K562 (cell line): ENCODE measurements around the gene LMX1B. TPM values are rescaled to one million over a fixed set of nuclear protein-coding genes. Genes with fewer than 3 reads are reported as not detected.

Experiments used
- ATAC-seq: fragments of 200-7000 bp; cut with Tn5 transposase; 3 replicates; pipeline ENCODE4 v1.9.1; 2020; ENCODE audit warnings: moderate library complexity
- BruUV-seq: library from RNA; stranded (reverse); fragments of 400-500 nt; replicated peaks from 2 replicates; lab custom pipeline; 2021; lab: Mats Ljungman, UMichigan
- CTCF ChIA-PET: fragments of 300-600 bp; formaldehyde crosslinking; extraction: SDS; loops from one replicate; lab custom pipeline; 2021; ENCODE audit warnings: low intra/inter-chr PET ratio; lab: Yijun Ruan, JAX
- POLR2A ChIA-PET: fragments of 300-600, 350-650 bp; sonication (Branson Sonifier 250); formaldehyde crosslinking; extraction: SDS; loops from one replicate; lab custom pipeline; 2021; ENCODE audit warnings: antibody characterized with exemption, inconsistent platforms; lab: Yijun Ruan, JAX
- DNase-seq, 4 experiments: peaks; one replicate each; pipeline versions ENCODE4 v3.0.0 to v3.0.0-alpha.2; 2011 to 2018; ENCODE audit warnings: low spot score in 3 of 4, mixed read lengths in 3 of 4; ENCODE audit errors: extremely low read depth in 1 of 4
- FAIRE-seq: peaks from 2 replicates; lab custom pipeline; 2011; peaks lifted over from hg19 to GRCh38; lab: Jason Lieb, UNC
- H2AFZ ChIP-seq: 2 replicates; pipeline ENCODE4 v1.6.0; 2011; ENCODE audit warnings: low read depth, low read length, control low read depth, inconsistent platforms
- H3K27ac ChIP-seq: fragments of 200-600 bp; 3 replicates; pipeline ENCODE4 v1.8.0; 2011; ENCODE audit warnings: low read depth, mild to moderate bottlenecking, control low read depth, inconsistent platforms, low read length, moderate library complexity, mixed read lengths; ENCODE audit errors: extremely low read depth
- H3K27me3 ChIP-seq, 2 experiments: fragments of 300-600 bp in 1 of 2; 2 replicates in 1 of 2; 3 replicates in 1 of 2; pipeline versions ENCODE4 v1.6.0 to v1.8.0; 2011; ENCODE audit warnings: inconsistent platforms in 2 of 2, low read length in 2 of 2, mild to moderate bottlenecking in 1 of 2, mixed read lengths in 1 of 2, moderate library complexity in 1 of 2; ENCODE audit not compliant: control insufficient read depth in 2 of 2, insufficient read depth in 2 of 2
- H3K36me3 ChIP-seq: fragments of 300-600 bp; 3 replicates; pipeline ENCODE4 v1.8.0; 2011; ENCODE audit warnings: mild to moderate bottlenecking, low read length, inconsistent platforms; ENCODE audit not compliant: control insufficient read depth, insufficient read depth
- H3K4me1 ChIP-seq, 2 experiments: fragments of 200-600 bp in 1 of 2; replicated peaks in 1 of 2; 2 replicates in 1 of 2; 3 replicates in 1 of 2; pipeline versions ENCODE4 v1.5.1 to v1.8.0; 2011; ENCODE audit warnings: inconsistent platforms in 2 of 2, low read length in 2 of 2, mild to moderate bottlenecking in 1 of 2, mixed read lengths in 1 of 2, moderate library complexity in 1 of 2; ENCODE audit not compliant: control insufficient read depth in 2 of 2, insufficient read depth in 2 of 2
- H3K4me2 ChIP-seq: 2 replicates; pipeline ENCODE4 v1.6.1; 2011; ENCODE audit warnings: low read length, control low read depth, inconsistent platforms, mixed read lengths; ENCODE audit not compliant: insufficient read depth
- H3K4me3 ChIP-seq: fragments of 200-600 bp; sonication (generic), shearing (Covaris generic); 2 replicates; pipeline ENCODE4 v1.5.1; 2016; ENCODE audit warnings: control low read depth, inconsistent platforms
- H3K79me2 ChIP-seq: fragments of 200-600 bp; 3 replicates; pipeline ENCODE4 v1.8.0; 2011; ENCODE audit warnings: low read length, inconsistent platforms; ENCODE audit not compliant: control insufficient read depth, insufficient read depth
- H3K9ac ChIP-seq, 2 experiments: 2 replicates each; pipeline versions ENCODE4 v1.6.0 to v1.6.1; 2011; ENCODE audit warnings: low read depth in 2 of 2, low read length in 2 of 2, control low read depth in 1 of 2, inconsistent platforms in 1 of 2, mild to moderate bottlenecking in 1 of 2, mixed read lengths in 1 of 2; ENCODE audit not compliant: insufficient read depth in 1 of 2
- H3K9me1 ChIP-seq: one replicate; pipeline ENCODE4 v1.6.0; 2011; ENCODE audit warnings: inconsistent platforms, mild to moderate bottlenecking, low read length, moderate library complexity; ENCODE audit not compliant: control insufficient read depth, insufficient read depth
- H3K9me3 ChIP-seq: replicated peaks from 2 replicates; pipeline ENCODE4 v1.5.1; 2011; ENCODE audit warnings: low read depth, low read length, inconsistent platforms; ENCODE audit not compliant: control insufficient read depth, insufficient read depth
- H4K20me1 ChIP-seq: replicated peaks from 2 replicates; pipeline ENCODE4 v1.6.1; 2011; ENCODE audit warnings: low read length, inconsistent platforms, mixed read lengths; ENCODE audit not compliant: control insufficient read depth, insufficient read depth
- DMBX1 ChIP-seq: fragments of 250-450 bp; sonication (Bioruptor Pico); IDR thresholded peaks from 2 replicates; pipeline ENCODE4 v1.8.0; 2022; ENCODE audit warnings: inconsistent platforms, mild to moderate bottlenecking, moderate library complexity, borderline replicate concordance
- JUND ChIP-seq, 2 experiments: IDR thresholded peaks; 2 replicates in 1 of 2; 3 replicates in 1 of 2; pipeline ENCODE4 v1.6.1; 2011; ENCODE audit warnings: borderline replicate concordance in 2 of 2, low read depth in 2 of 2, low read length in 2 of 2, improper control_type of control experiment in 1 of 2, missing biosample characterization in 1 of 2, missing genetic modification characterization in 1 of 2, missing genetic modification reagents in 1 of 2
- RAD21 ChIP-seq, 2 experiments: fragments of 250-450 bp in 1 of 2; fragments of 450-650 bp in 1 of 2; sonication (Bioruptor Pico) in 1 of 2; formaldehyde crosslinking in 1 of 2; IDR thresholded peaks in 1 of 2; conservative IDR thresholded peaks in 1 of 2; 2 replicates each; pipeline versions ENCODE4 v1.4.0 to v1.8.0; 2020 to 2022; ENCODE audit warnings: mild to moderate bottlenecking in 2 of 2, moderate library complexity in 1 of 2
- REST ChIP-seq, 2 experiments: fragments of 450-650 bp; formaldehyde crosslinking in 1 of 2; IDR thresholded peaks; 2 replicates each; pipeline versions ENCODE4 v1.4.0 to v1.6.1; 2014 to 2020; ENCODE audit warnings: mild to moderate bottlenecking in 2 of 2, borderline replicate concordance in 1 of 2, low read depth in 1 of 2
- SMAD2 ChIP-seq: fragments of 150-350 bp; IDR thresholded peaks from 2 replicates; pipeline ENCODE4 v1.6.1; 2014; ENCODE audit warnings: low read depth, mild to moderate bottlenecking, low read length
- SUPT5H ChIP-seq: fragments of 450-650 bp; IDR thresholded peaks from 2 replicates; pipeline ENCODE4 v1.6.1; 2016
- ZFP36 ChIP-seq: fragments of 150-350 bp; IDR thresholded peaks from 2 replicates; pipeline ENCODE4 v1.6.1; 2018; ENCODE audit warnings: low read length, low read depth; ENCODE audit not compliant: partially characterized antibody
- ZNF3 ChIP-seq: fragments of 250-450 bp; sonication (Bioruptor Pico); IDR thresholded peaks from 2 replicates; pipeline ENCODE4 v1.5.0; 2021; ENCODE audit warnings: mild to moderate bottlenecking, moderate library complexity
- WGBS: fragments of 100-300 bp; shearing (Covaris generic); methylation state at CpG from one replicate; pipeline ENCODE4 v1.1.6; 2016; ENCODE audit warnings: low coverage, mixed read lengths; ENCODE audit not compliant: insufficient coverage; ENCODE audit errors: missing lambda C conversion rate; 5-methylcytosine and 5-hydroxymethylcytosine counted together
- in situ Hi-C: fragments of 300-500 bp; cut with MboI; formaldehyde crosslinking; loops from 4 replicates; pipeline ENCODE4 v1.15.0; 2018; ENCODE audit warnings: inconsistent platforms, mixed read lengths
- intact Hi-C: fragments of 100-400 bp; cut with micrococcal nuclease; formaldehyde crosslinking; loops from 2 replicates; pipeline ENCODE4 v1.14.2; 2022
- polyA plus RNA-seq, 8 experiments: library from polyadenylated mRNA; depleted of rRNA in 4 of 8; stranded (reverse) in 5 of 8; unstranded in 3 of 8; fragments of >200 nt; fragmentation: Nextera tagmentation in 2 of 8; fragmentation: Illumina TruSeq in 1 of 8; extraction: Ambion mirVana in 2 of 8; extraction: Trizol in 1 of 8; gene quantifications; 2 replicates each; pipeline versions ENCODE4 v1.2.1 to v1.2.3, GENCODE V29; 2011 to 2014; ENCODE audit warnings: inconsistent platforms in 1 of 8, missing spikeins in 1 of 8
- total RNA-seq, 7 experiments: library from RNA; depleted of rRNA in 6 of 7; stranded (reverse); fragments of >200 nt in 6 of 7; fragmentation: Illumina TruSeq in 2 of 7; extraction: Trizol in 2 of 7; gene quantifications; 2 replicates each; pipeline versions ENCODE4 v1.2.1 to v1.2.3, GENCODE V29; 2011 to 2021; ENCODE audit warnings: low replicate concordance in 1 of 7
- TF ChIP-seq, protein P1 (sequence below): sonication (generic); formaldehyde crosslinking; IDR thresholded peaks from 2 replicates; pipeline ENCODE4 v1.9.0; 2022; ENCODE audit warnings: mild to moderate bottlenecking, missing genetic modification reagents
- TF ChIP-seq, protein P2 (sequence below): fragments of 450-650 bp; IDR thresholded peaks from 2 replicates; pipeline ENCODE4 v1.6.1; 2016

The LMX1B gene
- total and polyA plus RNA-seq, 9 of the 15 experiments (the other 6 are each of a cell fraction or from before 2014, with no cell fraction given) = not detected

DNA sequence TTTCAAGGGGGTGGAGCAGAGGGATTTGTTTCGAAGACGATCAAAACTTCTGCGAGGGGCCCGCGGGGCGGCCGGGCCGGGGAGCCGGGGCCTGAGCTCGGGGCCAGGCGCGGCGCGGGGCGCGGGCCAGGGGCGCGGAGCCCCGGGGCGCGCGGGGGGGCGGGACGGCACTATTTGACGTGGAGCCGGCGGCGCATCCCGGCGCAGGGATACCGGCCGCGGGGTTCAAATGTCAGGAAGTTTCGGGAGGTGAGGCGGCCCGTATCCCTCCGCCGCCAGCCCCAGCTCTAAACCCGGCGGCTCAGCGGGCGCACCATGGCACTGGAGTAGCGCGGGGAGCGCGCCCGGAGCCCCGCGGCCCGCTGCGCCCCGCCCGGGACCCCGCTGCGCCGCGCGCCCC is at the start of gene LMX1B (continued):
- TF ChIP-seq ZFP36 (no peak), SMAD2 (no peak)
- TF ChIP-seq, protein P1, sequence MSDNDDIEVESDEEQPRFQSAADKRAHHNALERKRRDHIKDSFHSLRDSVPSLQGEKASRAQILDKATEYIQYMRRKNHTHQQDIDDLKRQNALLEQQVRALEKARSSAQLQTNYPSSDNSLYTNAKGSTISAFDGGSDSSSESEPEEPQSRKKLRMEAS (CRISPR knock-in tag) = no peak
- TF ChIP-seq, protein P2, sequence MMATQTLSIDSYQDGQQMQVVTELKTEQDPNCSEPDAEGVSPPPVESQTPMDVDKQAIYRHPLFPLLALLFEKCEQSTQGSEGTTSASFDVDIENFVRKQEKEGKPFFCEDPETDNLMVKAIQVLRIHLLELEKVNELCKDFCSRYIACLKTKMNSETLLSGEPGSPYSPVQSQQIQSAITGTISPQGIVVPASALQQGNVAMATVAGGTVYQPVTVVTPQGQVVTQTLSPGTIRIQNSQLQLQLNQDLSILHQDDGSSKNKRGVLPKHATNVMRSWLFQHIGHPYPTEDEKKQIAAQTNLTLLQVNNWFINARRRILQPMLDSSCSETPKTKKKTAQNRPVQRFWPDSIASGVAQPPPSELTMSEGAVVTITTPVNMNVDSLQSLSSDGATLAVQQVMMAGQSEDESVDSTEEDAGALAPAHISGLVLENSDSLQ = no peak

GRCh38 chr9:126564128-126564527 is 49.6 kb upstream of the LMX1B start:
- H3K4me3 ChIP-seq = no peak overlapping the region
- no TSS peak for BruUV-seq
- no peak overlapping the region for H3K4me2 ChIP-seq
- H3K27me3 ChIP-seq = peaks cover 0 to 16% of the 10 kb centered on the region in 2 experiments; a peak in 2 of 5 replicates
- ChIA-PET POLR2A (interaction anchor here (0.6 kb wide), 1 partner anchor 487 kb away, joined by 3 read pairs; no protein-coding TSS in a partner anchor), CTCF (interaction anchor here (0.6 kb wide), 1 partner anchor 9 kb away, joined by 4 read pairs; no protein-coding TSS in a partner anchor)
- ATAC-seq (peak; percentile 28; the same call in 1 of the 3 replicates), FAIRE-seq (no peak), DNase-seq (peak in 1 of 4 experiments; percentile 19)
- no peak overlapping the region for H2AFZ ChIP-seq
- H4K20me1 ChIP-seq = peaks cover 7% of the 10 kb centered on the region; the same call in 1 of the 2 replicates
- H3K4me1 ChIP-seq = peaks cover 0 to 7% of the 10 kb centered on the region in 2 experiments; a peak in 1 of 5 replicates
- peaks cover 2% of the 10 kb centered on the region for H3K9me1 ChIP-seq
- intact Hi-C loops (no loop called here), in situ Hi-C loops (no loop called here)
- no peaks in the 10 kb centered on the region for H3K79me2 ChIP-seq
- 5% methylated on average over 9 of the region's 10 CpGs for WGBS
- no peak overlapping the region for H3K27ac ChIP-seq
- no peak overlapping the region; a peak in 1 of 4 replicates for H3K9ac ChIP-seq
- no peaks in the 10 kb centered on the region for H3K36me3 ChIP-seq
- H3K9me3 ChIP-seq = no peaks in the 10 kb centered on the region
- TF ChIP-seq SUPT5H (no peak), DMBX1 (CRISPR knock-in tag) (no peak), JUND (IDR thresholded peaks at IDR 0.05; ENCODE audit: borderline replicate concordance, low read depth, low read length) (no peak), JUND (tag; IDR thresholded peaks at IDR 0.05; ENCODE audit: borderline replicate concordance, low read depth, low read length) (no peak), REST (IDR thresholded peaks at IDR 0.05; ENCODE audit: borderline replicate concordance) (peak; percentile 76), REST (CRISPR knock-in tag; IDR thresholded peaks at IDR 0.05; ENCODE audit: low read depth) (peak; percentile 92), ZNF3 (CRISPR knock-in tag) (no peak), RAD21 (CRISPR knock-in tag; conservative IDR thresholded peaks at IDR 0.05 in 1 of 2, IDR thresholded peaks at IDR 0.05 in 1 of 2) (no peak)
